H9 (cell line): ENCODE measurements around the gene RNF13. TPM values are rescaled to one million over a fixed set of nuclear protein-coding genes. Genes with fewer than 3 reads are reported as not detected.

Experiments used
- DNase-seq: peaks from one replicate; pipeline ENCODE4 v3.0.0-alpha.2; 2017
- H2AFZ ChIP-seq: one replicate; pipeline ENCODE4 v1.6.1; 2013; ENCODE audit warnings: mild to moderate bottlenecking, low read length, control low read depth, moderate library complexity
- H2AK5ac ChIP-seq: 2 replicates; pipeline ENCODE4 v1.6.1; 2013; ENCODE audit warnings: low read length, control low read depth, mixed read lengths; ENCODE audit not compliant: insufficient read length
- H2BK120ac ChIP-seq: one replicate; pipeline ENCODE4 v1.6.1; 2013; ENCODE audit warnings: low read depth, mild to moderate bottlenecking, low read length, control low read depth, inconsistent platforms; ENCODE audit not compliant: poor library complexity, severe bottlenecking
- H2BK12ac ChIP-seq: 2 replicates; pipeline ENCODE4 v1.6.1; 2013; ENCODE audit warnings: low read length, control low read depth, mixed read lengths, low read depth; ENCODE audit not compliant: insufficient read length
- H2BK15ac ChIP-seq: 2 replicates; pipeline ENCODE4 v1.6.1; 2013; ENCODE audit warnings: low read depth, low read length, control low read depth
- H2BK20ac ChIP-seq: one replicate; pipeline ENCODE4 v1.6.1; 2013; ENCODE audit warnings: low read depth, mild to moderate bottlenecking, low read length, control low read depth, inconsistent platforms; ENCODE audit not compliant: poor library complexity, severe bottlenecking
- H2BK5ac ChIP-seq: 2 replicates; pipeline ENCODE4 v1.6.1; 2013; ENCODE audit warnings: low read length, control low read depth, mixed read lengths; ENCODE audit not compliant: insufficient read length
- H3K14ac ChIP-seq: 2 replicates; pipeline ENCODE4 v1.6.1; 2013; ENCODE audit warnings: low read length, control low read depth; ENCODE audit not compliant: insufficient read depth
- H3K18ac ChIP-seq: 2 replicates; pipeline ENCODE4 v1.6.1; 2013; ENCODE audit warnings: low read depth, mild to moderate bottlenecking, mixed read lengths, low read length, control low read depth; ENCODE audit not compliant: insufficient read length
- H3K23ac ChIP-seq: 2 replicates; pipeline ENCODE4 v1.6.1; 2013; ENCODE audit warnings: low read length, control low read depth, mixed read lengths, low read depth; ENCODE audit not compliant: insufficient read length
- H3K23me2 ChIP-seq: 2 replicates; pipeline ENCODE4 v1.6.1; 2013; ENCODE audit warnings: low read depth, mild to moderate bottlenecking, mixed read lengths, low read length, control low read depth; ENCODE audit not compliant: insufficient read length, poor library complexity, severe bottlenecking
- H3K27ac ChIP-seq: 2 replicates; pipeline ENCODE4 v1.5.1; 2013; ENCODE audit warnings: low read length, control low read depth, mixed read lengths, low read depth; ENCODE audit not compliant: insufficient read length
- H3K27me3 ChIP-seq: 2 replicates; pipeline ENCODE4 v1.6.1; 2013; ENCODE audit warnings: low read length, control low read depth, inconsistent platforms; ENCODE audit not compliant: insufficient read depth
- H3K4ac ChIP-seq: 2 replicates; pipeline ENCODE4 v1.6.1; 2013; ENCODE audit warnings: low read depth, mild to moderate bottlenecking, control low read depth, inconsistent platforms, low read length, moderate library complexity
- H3K4me1 ChIP-seq: 2 replicates; pipeline ENCODE4 v1.6.1; 2013; ENCODE audit warnings: low read length, control low read depth, inconsistent platforms; ENCODE audit not compliant: insufficient read depth
- H3K4me2 ChIP-seq: 2 replicates; pipeline ENCODE4 v1.6.1; 2013; ENCODE audit warnings: low read length, control low read depth, mixed read lengths; ENCODE audit not compliant: insufficient read length, insufficient read depth
- H3K56ac ChIP-seq: 2 replicates; pipeline ENCODE4 v1.6.1; 2013; ENCODE audit warnings: low read depth, mild to moderate bottlenecking, mixed read lengths, low read length, control low read depth; ENCODE audit not compliant: insufficient read length
- H3K79me1 ChIP-seq: 2 replicates; pipeline ENCODE4 v1.6.1; 2013; ENCODE audit warnings: low read depth, mild to moderate bottlenecking, moderate library complexity, low read length, control low read depth, inconsistent platforms; ENCODE audit not compliant: insufficient read depth, poor library complexity, severe bottlenecking
- H3K79me2 ChIP-seq: 2 replicates; pipeline ENCODE4 v1.6.1; 2013; ENCODE audit warnings: low read length, control low read depth, inconsistent platforms; ENCODE audit not compliant: insufficient read depth
- H3K9ac ChIP-seq: 2 replicates; pipeline ENCODE4 v1.6.1; 2013; ENCODE audit warnings: low read length, control low read depth, mixed read lengths; ENCODE audit not compliant: insufficient read length; ENCODE audit errors: extremely low read depth
- H3K9me3 ChIP-seq: one replicate; pipeline ENCODE4 v1.6.1; 2013; ENCODE audit warnings: low read depth, low read length, inconsistent platforms; ENCODE audit not compliant: control insufficient read depth
- H3T11ph ChIP-seq: one replicate; pipeline ENCODE4 v1.6.1; 2013; ENCODE audit warnings: mild to moderate bottlenecking, low read length, control low read depth, inconsistent platforms
- H4K20me1 ChIP-seq: one replicate; pipeline ENCODE4 v1.6.1; 2013; ENCODE audit not compliant: control insufficient read depth, insufficient read length, insufficient read depth
- H4K5ac ChIP-seq: 2 replicates; pipeline ENCODE4 v1.6.1; 2013; ENCODE audit warnings: low read depth, mild to moderate bottlenecking, mixed read lengths, low read length, control low read depth; ENCODE audit not compliant: insufficient read length
- H4K8ac ChIP-seq: replicated peaks from 2 replicates; pipeline ENCODE4 v1.6.1; 2013; ENCODE audit warnings: low read length, control low read depth, mixed read lengths, low read depth; ENCODE audit not compliant: insufficient read length
- H4K91ac ChIP-seq: 2 replicates; pipeline ENCODE4 v1.6.1; 2013; ENCODE audit warnings: low read depth, mild to moderate bottlenecking, moderate library complexity, mixed read lengths, low read length, control low read depth; ENCODE audit not compliant: insufficient read length
- H3K27ac Mint-ChIP-seq, 3 experiments: 2 replicates in 2 of 3; 3 replicates in 1 of 3; pipeline ENCODE4 v1.8.0; 2020 to 2021; ENCODE audit warnings: mixed read lengths in 3 of 3, mild to moderate bottlenecking in 1 of 3, moderate library complexity in 1 of 3
- H3K27me3 Mint-ChIP-seq: 2 replicates; pipeline ENCODE4 v1.8.0; 2021; ENCODE audit warnings: low read depth, mild to moderate bottlenecking, moderate library complexity, mixed read lengths
- H3K36me3 Mint-ChIP-seq, 3 experiments: 2 replicates in 2 of 3; 3 replicates in 1 of 3; pipeline ENCODE4 v1.8.0; 2020 to 2021; ENCODE audit warnings: low read depth in 3 of 3, mixed read lengths in 3 of 3; ENCODE audit not compliant: insufficient read depth in 1 of 3
- H3K4me1 Mint-ChIP-seq, 2 experiments: 2 replicates each; pipeline ENCODE4 v1.8.0; 2020; ENCODE audit warnings: mixed read lengths in 2 of 2
- H3K4me3 Mint-ChIP-seq, 2 experiments: 2 replicates in 1 of 2; 3 replicates in 1 of 2; pipeline ENCODE4 v1.8.0; 2020 to 2021; ENCODE audit warnings: mild to moderate bottlenecking in 2 of 2, mixed read lengths in 2 of 2, moderate library complexity in 1 of 2
- H3K9me3 Mint-ChIP-seq, 2 experiments: 2 replicates in 1 of 2; 3 replicates in 1 of 2; pipeline ENCODE4 v1.8.0; 2020; ENCODE audit warnings: mild to moderate bottlenecking in 2 of 2, mixed read lengths in 2 of 2, moderate library complexity in 1 of 2
- total RNA-seq: library from RNA; stranded (reverse); gene quantifications from 2 replicates; pipeline ENCODE4 v1.2.1, GENCODE V29; 2021
- TF ChIP-seq, protein P1 (sequence below): fragments of 200-600 bp; sonication (generic); conservative IDR thresholded peaks from 3 replicates; pipeline ENCODE4 v1.8.0; 2021; ENCODE audit warnings: antibody characterized with exemption, mild to moderate bottlenecking

Gene RNF13
- total RNA-seq, 1 experiment from 2014 or later = 23.4 TPM

DNA sequence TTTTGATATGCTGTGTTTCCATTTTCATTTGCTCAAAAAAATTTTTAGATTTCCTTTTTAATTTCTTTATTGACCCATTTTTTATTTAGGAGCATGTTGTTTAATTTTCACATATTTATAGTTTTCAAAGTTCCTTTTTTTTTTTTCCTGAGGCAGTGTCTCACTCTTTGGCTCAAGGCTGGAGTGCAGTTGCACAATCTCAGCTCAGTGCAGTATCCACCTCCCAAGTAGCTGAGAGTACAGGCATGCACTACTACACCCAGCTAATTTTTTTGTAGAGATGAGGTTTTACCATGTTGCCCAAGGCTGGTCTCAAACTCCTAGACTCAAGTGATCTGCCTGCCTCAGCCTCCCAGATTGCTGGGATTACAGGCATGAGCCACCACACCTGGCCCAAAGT is 121.5 kb downstream of the RNF13 start:
- Mint-ChIP-seq H3K9me3 (peaks cover 21 to 31% of the 10 kb centered on the region in 2 experiments; a peak in 4 of 5 replicates), H3K36me3 (peaks cover 26 to 40% (median 28%) of the 10 kb centered on the region in 3 experiments)
- no peak overlapping the region for H3K56ac ChIP-seq

More for the DNA sequence above, 121.5 kb downstream of the RNF13 start:
- Histone ChIP-seq H4K8ac (no peak overlapping the region), H2BK15ac (no peak overlapping the region), H4K20me1 (no peaks in the 10 kb centered on the region), H3K14ac (no peak overlapping the region), H3K18ac (no peak overlapping the region), H3K4me1 (no peaks in the 10 kb centered on the region), H3K4me2 (no peak overlapping the region), H2BK12ac (no peak overlapping the region), H3K79me2 (no peaks in the 10 kb centered on the region), H3K23me2 (no peaks in the 10 kb centered on the region), H4K5ac (no peak overlapping the region), H3K4ac (no peak overlapping the region), H3K27ac (no peak overlapping the region), H2AFZ (no peak overlapping the region), H3T11ph (no peak overlapping the region), H2BK5ac (no peak overlapping the region), H3K23ac (no peak overlapping the region), H3K27me3 (no peaks in the 10 kb centered on the region), H2BK20ac (no peak overlapping the region), H3K9me3 (peaks cover 9% of the 10 kb centered on the region), H4K91ac (no peak overlapping the region), H3K79me1 (no peaks in the 10 kb centered on the region), H2BK120ac (no peak overlapping the region), H2AK5ac (no peak overlapping the region), H3K9ac (no peak overlapping the region)
- no peak overlapping the region for H3K4me3 Mint-ChIP-seq
- TF ChIP-seq, protein P1, sequence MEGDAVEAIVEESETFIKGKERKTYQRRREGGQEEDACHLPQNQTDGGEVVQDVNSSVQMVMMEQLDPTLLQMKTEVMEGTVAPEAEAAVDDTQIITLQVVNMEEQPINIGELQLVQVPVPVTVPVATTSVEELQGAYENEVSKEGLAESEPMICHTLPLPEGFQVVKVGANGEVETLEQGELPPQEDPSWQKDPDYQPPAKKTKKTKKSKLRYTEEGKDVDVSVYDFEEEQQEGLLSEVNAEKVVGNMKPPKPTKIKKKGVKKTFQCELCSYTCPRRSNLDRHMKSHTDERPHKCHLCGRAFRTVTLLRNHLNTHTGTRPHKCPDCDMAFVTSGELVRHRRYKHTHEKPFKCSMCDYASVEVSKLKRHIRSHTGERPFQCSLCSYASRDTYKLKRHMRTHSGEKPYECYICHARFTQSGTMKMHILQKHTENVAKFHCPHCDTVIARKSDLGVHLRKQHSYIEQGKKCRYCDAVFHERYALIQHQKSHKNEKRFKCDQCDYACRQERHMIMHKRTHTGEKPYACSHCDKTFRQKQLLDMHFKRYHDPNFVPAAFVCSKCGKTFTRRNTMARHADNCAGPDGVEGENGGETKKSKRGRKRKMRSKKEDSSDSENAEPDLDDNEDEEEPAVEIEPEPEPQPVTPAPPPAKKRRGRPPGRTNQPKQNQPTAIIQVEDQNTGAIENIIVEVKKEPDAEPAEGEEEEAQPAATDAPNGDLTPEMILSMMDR = no peak
- H3K4me1 Mint-ChIP-seq = no peaks in the 10 kb centered on the region
- H3K27ac Mint-ChIP-seq = no peak overlapping the region
- DNase-seq = no peak
- no peaks in the 10 kb centered on the region for H3K27me3 Mint-ChIP-seq
